ENCODE measurements around the gene AMBP.

The AMBP gene

GRCh38 chr9:114050646-114051045 is 27.5 kb downstream of the AMBP start:
- no peak for DNase-seq (ENCODE audit: low read depth)
- H3K4me3 ChIP-seq (replicated peaks; ENCODE audit: low read depth, low read length) = no peak overlapping the region
- TF ChIP-seq CTCF (IDR thresholded peaks at IDR 0.05; ENCODE audit: low read length, missing control alignments) = no peak

GRCh38 chr9:114050226-114050568 is 27.9 kb downstream of the AMBP start:
- TF ChIP-seq CTCF (IDR thresholded peaks at IDR 0.05; ENCODE audit: low read length, missing control alignments) = no peak
- H3K4me3 ChIP-seq (replicated peaks; ENCODE audit: low read depth, low read length) = no peak overlapping the region
- no peak for DNase-seq (ENCODE audit: low read depth)

GRCh38 chr9:114049441-114050225 is 28.5 kb downstream of the AMBP start:
- no peak overlapping the region for H3K4me3 ChIP-seq (replicated peaks; ENCODE audit: low read depth, low read length)
- no peak for TF ChIP-seq CTCF (IDR thresholded peaks at IDR 0.05; ENCODE audit: low read length, missing control alignments)
- DNase-seq (ENCODE audit: low read depth) = no peak

- no peak overlapping the region for H3K4me3 ChIP-seq (replicated peaks; ENCODE audit: low read depth, low read length)
- TF ChIP-seq CTCF (IDR thresholded peaks at IDR 0.05; ENCODE audit: low read length, missing control alignments) = no peak
- DNase-seq (ENCODE audit: low read depth) = no peak
Measured at GRCh38 chr9:114048533-114049415, 29.3 kb downstream of the AMBP start.

GRCh38 chr9:114047717-114048116 is 30.4 kb downstream of the AMBP start:
- TF ChIP-seq CTCF (IDR thresholded peaks at IDR 0.05; ENCODE audit: low read length, missing control alignments) = peak; percentile 39
- peak; percentile 18 for DNase-seq (ENCODE audit: low read depth)
- no peak overlapping the region for H3K4me3 ChIP-seq (replicated peaks; ENCODE audit: low read depth, low read length)

- TF ChIP-seq CTCF (IDR thresholded peaks at IDR 0.05; ENCODE audit: low read length, missing control alignments) = no peak
- H3K4me3 ChIP-seq (replicated peaks; ENCODE audit: low read depth, low read length) = no peak overlapping the region
- peak; percentile 22 for DNase-seq (ENCODE audit: low read depth)
Measured at GRCh38 chr9:114046875-114047274, 31.2 kb downstream of the AMBP start.

Measured in fibroblast of pulmonary artery (primary cell).